PFSK-1 (cell line): ENCODE data around the gene C19orf81.

Experiments
- REST ChIP-seq, 2 experiments: IDR thresholded peaks; 2 replicates each; pipeline versions ENCODE4 v1.6.1 to v1.8.0; 2011 to 2012; ENCODE audit warnings: low read depth in 2 of 2, low read length in 2 of 2, control low read depth in 1 of 2, inconsistent platforms in 1 of 2, mild to moderate bottlenecking in 1 of 2, moderate library complexity in 1 of 2; ENCODE audit not compliant: insufficient read depth in 1 of 2
- TAF1 ChIP-seq: IDR thresholded peaks from 2 replicates; pipeline ENCODE4 v1.6.1; 2012; ENCODE audit warnings: low read length, control low read depth, borderline replicate concordance; ENCODE audit not compliant: insufficient read depth

GRCh38 chr19:50645107-50645506 lies 4.1 kb upstream of the C19orf81 start:
- TF ChIP-seq TAF1 (no peak), REST (IDR thresholded peaks at IDR 0.05; ENCODE audit: insufficient read depth in 1 of 2, low read depth in 2 of 2, low read length in 2 of 2) (no peak)
